H7 (cell line): ENCODE results near the gene CPNE4. TPM values are rescaled to one million over a fixed set of nuclear protein-coding genes. Genes with fewer than 3 reads are reported as not detected.

Source experiments
- DNase-seq: peaks from one replicate; pipeline ENCODE4 v3.0.0; 2012
- H3K27me3 ChIP-seq: 2 replicates; pipeline ENCODE4 v1.6.0; 2011; ENCODE audit warnings: mild to moderate bottlenecking, low read length; ENCODE audit not compliant: control insufficient read depth, insufficient read depth
- H3K36me3 ChIP-seq: replicated peaks from 2 replicates; pipeline ENCODE4 v1.5.1; 2011; ENCODE audit warnings: low read length; ENCODE audit not compliant: control insufficient read depth, insufficient read depth
- H3K4me3 ChIP-seq: 2 replicates; pipeline ENCODE4 v1.5.1; 2011; ENCODE audit warnings: low read depth, mild to moderate bottlenecking, control low read depth, low read length, moderate library complexity; ENCODE audit not compliant: insufficient read depth
- total RNA-seq: library from RNA; depleted of rRNA; stranded (reverse); fragments of >200 nt; shearing (Covaris generic); gene quantifications from 2 replicates; pipeline ENCODE4 v1.2.3, GENCODE V29; 2014

The CPNE4 gene
- total RNA-seq, 1 experiment from 2014 or later = 0.83 TPM

DNA sequence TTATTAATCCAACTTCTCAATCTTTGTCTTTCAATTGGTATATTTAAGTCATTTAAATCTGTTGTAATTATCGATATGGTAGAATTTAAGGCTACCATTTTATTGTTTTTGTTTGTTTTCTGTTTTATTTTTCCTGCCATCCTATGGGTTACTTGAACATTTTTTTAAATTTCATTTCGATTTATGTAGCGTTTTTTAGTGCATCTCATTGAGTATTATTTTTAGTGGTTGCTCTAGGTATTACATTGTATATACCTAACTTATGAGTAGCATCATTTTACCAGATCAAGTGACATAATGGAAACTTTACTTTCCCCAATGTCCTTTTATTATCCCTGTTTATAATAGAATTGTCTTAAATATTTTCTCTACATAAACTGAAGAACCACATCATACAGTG lies 284.6 kb downstream of the CPNE4 start:
- H3K4me3 ChIP-seq = no peak overlapping the region
- DNase-seq = no peak
- H3K27me3 ChIP-seq = no peaks in the 10 kb centered on the region
- H3K36me3 ChIP-seq = no peaks in the 10 kb centered on the region

DNA sequence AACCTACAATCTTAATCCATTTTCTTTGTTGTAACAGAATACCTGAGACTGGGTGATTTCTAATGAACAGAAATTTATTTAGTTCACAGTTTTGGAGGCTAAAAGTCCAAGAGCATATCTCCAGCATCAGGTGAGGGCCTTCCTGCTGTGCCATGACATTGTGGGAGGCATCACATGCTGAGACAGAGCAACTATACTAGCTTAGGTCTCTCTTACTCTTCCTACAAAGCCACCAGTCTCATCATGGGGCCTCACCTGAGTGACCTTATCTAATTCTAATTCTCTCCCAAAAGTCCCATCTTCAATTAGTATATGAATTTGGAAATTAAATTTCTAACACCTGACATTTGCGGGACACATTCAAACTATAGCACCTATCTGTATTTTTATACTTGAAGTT lies 285.0 kb downstream of the CPNE4 start:
- no peak for DNase-seq
- no peak overlapping the region for H3K4me3 ChIP-seq
- no peaks in the 10 kb centered on the region for H3K27me3 ChIP-seq
- H3K36me3 ChIP-seq = no peaks in the 10 kb centered on the region

DNA sequence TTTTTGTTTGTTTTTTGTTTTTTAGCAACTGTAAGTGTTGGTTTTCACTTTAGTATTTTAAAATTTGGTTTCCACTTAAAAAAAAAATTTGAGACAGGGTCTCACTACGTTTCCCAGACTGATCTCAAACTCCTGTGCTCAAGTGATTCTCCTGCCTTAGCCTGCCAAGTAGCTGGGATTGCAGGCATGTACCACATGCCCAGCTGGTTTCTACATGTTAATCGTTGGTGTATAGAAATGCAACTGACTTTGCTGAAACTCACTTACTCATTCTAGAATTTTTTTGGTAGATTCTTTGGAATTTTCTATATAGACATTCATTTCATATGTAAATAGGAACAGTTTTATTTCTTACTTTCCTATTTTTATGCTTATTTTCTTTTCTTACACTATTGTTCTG lies 287.3 kb downstream of the CPNE4 start:
- no peaks in the 10 kb centered on the region for H3K27me3 ChIP-seq
- DNase-seq = no peak
- H3K36me3 ChIP-seq = no peaks in the 10 kb centered on the region
- no peak overlapping the region for H3K4me3 ChIP-seq

DNA sequence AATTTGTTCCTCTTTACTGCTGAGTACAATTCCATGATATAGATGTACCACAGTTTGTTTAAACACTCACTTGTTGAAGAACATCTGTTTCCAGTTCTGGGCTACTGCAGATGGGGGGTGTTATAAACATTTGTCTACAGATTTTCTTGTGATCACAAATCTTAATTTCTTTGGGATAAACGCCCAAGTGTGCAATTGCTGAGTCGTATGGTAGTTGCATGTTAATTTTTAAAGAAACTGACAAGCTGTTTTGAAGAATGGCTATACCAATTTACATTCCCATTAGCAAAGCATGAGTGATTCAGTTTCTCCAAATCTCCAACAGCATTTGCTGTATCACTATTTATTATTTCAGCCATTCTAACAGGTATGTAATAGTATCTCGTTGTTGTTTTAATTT lies 290.0 kb downstream of the CPNE4 start:
- no peaks in the 10 kb centered on the region for H3K27me3 ChIP-seq
- no peaks in the 10 kb centered on the region for H3K36me3 ChIP-seq
- DNase-seq = no peak
- H3K4me3 ChIP-seq = no peak overlapping the region

DNA sequence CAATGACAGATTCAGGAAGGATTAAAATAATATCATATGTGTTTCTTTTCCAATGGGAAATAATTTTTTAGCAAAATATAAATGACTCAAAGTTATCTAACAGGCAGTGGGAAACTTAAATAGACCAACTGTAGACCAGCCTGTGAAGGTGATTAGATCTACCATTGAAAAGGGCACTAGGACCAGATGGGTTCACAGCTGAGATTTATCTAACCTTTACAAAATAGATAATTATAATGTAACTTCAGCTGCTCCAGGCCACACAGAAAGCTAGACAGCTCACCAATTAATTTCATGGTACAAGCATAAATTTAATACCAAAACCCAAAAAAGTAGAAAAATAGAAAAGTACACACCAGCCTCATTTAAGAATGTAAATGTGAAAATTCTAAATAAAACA lies 291.7 kb downstream of the CPNE4 start:
- H3K36me3 ChIP-seq = no peaks in the 10 kb centered on the region
- H3K4me3 ChIP-seq = no peak overlapping the region
- no peaks in the 10 kb centered on the region for H3K27me3 ChIP-seq
- DNase-seq = no peak

DNA sequence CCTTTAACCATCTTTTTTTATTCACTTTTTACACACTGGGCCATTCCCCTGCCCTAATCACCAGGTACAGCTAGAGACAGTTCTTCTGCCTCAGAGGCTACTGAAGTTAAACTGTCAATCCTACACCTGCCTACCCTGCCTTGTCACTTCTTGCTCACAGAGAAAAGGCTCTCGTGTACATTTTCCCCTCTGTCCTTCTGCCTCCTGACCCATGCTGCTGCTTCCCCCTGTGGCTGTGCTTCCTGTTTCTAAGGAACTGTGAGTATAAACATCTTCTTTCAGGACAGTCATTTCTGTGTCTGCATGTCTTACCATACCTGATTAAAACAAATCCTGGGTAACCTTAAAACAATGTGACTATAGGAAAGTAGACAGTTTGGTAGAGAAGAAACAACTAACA lies 295.6 kb downstream of the CPNE4 start:
- no peak for DNase-seq
- Histone ChIP-seq H3K27me3 (no peaks in the 10 kb centered on the region), H3K36me3 (no peaks in the 10 kb centered on the region), H3K4me3 (no peak overlapping the region)

DNA sequence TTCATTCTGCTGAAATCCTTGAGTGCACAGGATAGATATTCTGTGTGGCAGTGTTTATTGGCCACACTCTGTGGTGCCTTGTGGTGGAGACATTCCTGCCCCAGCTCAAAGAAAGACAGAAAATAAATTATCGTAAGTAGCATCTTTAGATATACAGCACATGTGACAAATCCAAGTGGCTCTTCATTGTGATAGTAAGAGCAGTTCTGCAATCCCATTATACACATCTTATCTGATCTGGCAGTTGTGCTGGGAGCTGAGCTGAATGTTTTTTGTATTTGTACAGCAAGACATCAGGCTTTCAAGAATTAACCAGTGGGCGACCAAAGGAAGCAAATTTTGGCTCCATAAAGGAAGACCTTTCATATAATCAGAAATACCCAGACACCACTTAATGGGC lies 296.7 kb downstream of the CPNE4 start:
- H3K4me3 ChIP-seq = no peak overlapping the region
- no peaks in the 10 kb centered on the region for H3K27me3 ChIP-seq
- no peaks in the 10 kb centered on the region for H3K36me3 ChIP-seq
- DNase-seq = no peak

DNA sequence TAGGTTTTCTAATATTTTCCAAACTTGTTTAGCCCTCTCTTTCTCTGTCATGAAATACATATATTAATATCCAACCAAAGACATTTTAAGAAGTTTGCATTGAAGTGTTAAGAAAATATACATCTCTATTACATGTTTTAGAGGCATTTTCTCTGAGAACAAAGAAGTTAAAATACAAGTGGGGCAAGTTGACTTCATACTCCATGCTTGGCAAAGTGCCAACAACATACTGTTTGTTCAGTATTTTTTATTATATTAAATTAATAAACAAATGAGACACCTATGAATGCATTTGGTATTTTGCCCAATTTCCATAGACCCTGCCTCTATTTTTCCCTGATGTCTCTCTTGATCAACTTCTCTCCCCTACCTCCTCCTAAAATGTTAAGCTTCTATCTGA lies 299.3 kb downstream of the CPNE4 start:
- no peak for DNase-seq

DNA sequence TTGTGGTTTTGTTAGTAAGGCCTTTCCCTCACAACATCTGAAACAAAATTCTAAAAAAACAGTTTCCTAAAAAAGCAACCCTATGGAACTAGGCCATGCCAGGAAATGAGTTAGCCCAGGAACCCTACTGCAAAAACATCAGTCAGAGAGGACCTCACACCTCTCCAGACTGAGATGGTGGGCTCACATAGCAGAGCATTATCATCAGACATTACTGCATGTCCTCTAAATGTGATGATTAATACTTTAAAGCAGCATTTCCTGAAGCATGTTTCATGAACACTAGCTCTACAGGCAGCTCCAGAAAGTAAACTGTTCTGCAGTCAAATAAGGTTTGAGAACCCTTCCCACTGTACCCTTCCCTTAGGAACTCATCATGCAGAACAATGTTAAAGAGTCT lies 299.7 kb downstream of the CPNE4 start:
- no peaks in the 10 kb centered on the region for H3K27me3 ChIP-seq
- DNase-seq = no peak

More for the DNA sequence above, 299.3 kb downstream of the CPNE4 start:
- Histone ChIP-seq H3K4me3 (no peak overlapping the region), H3K27me3 (no peaks in the 10 kb centered on the region), H3K36me3 (no peaks in the 10 kb centered on the region)

DNA sequence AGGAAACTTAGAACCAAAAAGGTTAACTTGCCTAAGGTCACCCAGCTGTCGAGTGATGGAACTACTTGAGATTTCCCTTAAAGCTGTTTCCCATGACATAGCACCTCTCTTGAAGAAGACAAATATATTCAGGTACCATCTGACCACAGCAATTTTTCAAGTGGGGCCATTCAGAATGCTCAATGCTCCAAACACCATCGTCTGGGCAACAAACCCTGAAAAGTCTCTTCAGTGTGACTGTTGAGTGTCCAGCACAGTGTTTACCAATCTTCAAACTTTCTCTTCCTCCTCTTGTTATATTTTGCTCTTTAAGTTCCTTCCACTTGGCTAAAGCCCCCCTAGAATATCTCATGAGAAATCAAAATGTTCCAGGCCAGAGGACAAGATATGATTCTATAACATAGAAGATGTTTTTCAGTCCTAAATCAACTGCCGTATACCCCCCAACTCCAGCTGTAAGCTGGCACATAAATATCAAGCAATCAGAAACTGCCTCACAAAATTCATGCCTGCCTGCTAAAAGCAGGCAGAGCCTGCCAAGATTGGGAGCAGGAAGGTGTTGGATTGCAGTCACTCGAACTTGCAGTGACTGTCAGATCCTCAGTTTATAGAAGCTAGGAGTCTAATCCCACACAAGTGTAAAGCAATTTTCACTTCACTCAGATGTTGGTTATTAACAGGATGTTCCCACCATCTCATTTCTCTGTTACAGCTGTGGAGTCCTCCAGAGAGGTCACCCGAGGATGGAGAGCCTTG lies 301.6 kb downstream of the CPNE4 start:
- Histone ChIP-seq H3K27me3 (no peaks in the 10 kb centered on the region), H3K36me3 (no peaks in the 10 kb centered on the region), H3K4me3 (no peak overlapping the region)
- no peak for DNase-seq

More for the DNA sequence above, 299.7 kb downstream of the CPNE4 start:
- no peak overlapping the region for H3K4me3 ChIP-seq
- H3K36me3 ChIP-seq = no peaks in the 10 kb centered on the region

DNA sequence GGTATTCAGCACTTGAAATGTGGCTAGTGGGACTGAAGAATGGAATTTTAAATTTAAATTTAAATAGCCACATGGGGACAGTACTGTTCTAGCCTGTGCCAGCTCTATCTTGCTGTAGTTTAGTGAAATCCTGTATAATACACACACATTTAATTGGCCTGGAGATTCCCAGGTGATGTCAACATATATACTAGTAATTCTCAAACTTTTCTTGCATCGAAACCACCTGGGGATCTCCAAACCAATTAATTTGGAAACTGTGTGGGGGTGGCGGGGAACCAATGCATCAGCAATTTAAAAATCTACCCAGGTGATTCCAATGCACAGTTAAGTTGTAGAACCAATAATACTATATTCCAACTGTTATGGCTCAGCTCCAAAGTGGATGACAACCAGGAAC lies 303.1 kb downstream of the CPNE4 start:
- Histone ChIP-seq H3K27me3 (no peaks in the 10 kb centered on the region), H3K36me3 (no peaks in the 10 kb centered on the region), H3K4me3 (no peak overlapping the region)
- no peak for DNase-seq

DNA sequence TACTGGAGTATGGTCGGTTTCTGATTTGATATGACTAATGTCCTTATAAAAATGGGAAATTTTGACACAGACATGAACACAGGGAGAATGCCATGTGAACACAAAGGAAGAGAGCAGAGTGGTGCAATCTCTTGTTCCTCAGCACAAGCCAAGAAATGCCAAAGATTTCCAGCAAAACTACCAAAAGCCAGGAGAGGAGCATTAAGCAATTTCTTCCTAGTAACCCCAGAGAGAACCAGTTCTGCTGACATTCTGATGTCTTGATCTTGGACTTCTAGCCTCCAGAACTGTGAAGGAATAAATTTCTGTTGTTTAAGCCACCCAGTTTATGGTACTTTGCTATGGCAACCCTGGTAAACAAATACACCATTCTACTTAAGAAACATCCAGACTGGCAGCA lies 304.2 kb downstream of the CPNE4 start:
- H3K27me3 ChIP-seq = no peaks in the 10 kb centered on the region
- no peak for DNase-seq
- H3K4me3 ChIP-seq = no peak overlapping the region
- H3K36me3 ChIP-seq = no peaks in the 10 kb centered on the region

DNA sequence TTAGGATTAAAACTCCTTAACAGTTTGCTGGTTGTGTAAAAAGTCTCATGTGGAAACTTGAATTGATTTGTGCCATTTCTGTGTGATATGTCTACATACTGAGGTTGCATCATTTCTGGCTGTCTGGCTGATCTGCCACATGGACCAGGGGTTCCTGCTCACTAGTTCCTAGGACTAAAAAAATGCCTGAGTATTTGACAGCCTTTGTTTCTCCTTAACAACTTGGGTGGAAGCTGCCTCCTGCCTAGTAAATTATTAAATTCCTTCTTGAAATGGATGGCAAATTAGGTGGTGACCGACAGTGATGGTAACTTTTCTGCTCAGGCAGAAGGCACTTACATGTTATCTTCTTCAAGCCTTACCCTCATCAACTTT lies 305.2 kb downstream of the CPNE4 start:
- no peaks in the 10 kb centered on the region for H3K27me3 ChIP-seq
- H3K4me3 ChIP-seq = no peak overlapping the region
- DNase-seq = no peak
- H3K36me3 ChIP-seq = no peaks in the 10 kb centered on the region

DNA sequence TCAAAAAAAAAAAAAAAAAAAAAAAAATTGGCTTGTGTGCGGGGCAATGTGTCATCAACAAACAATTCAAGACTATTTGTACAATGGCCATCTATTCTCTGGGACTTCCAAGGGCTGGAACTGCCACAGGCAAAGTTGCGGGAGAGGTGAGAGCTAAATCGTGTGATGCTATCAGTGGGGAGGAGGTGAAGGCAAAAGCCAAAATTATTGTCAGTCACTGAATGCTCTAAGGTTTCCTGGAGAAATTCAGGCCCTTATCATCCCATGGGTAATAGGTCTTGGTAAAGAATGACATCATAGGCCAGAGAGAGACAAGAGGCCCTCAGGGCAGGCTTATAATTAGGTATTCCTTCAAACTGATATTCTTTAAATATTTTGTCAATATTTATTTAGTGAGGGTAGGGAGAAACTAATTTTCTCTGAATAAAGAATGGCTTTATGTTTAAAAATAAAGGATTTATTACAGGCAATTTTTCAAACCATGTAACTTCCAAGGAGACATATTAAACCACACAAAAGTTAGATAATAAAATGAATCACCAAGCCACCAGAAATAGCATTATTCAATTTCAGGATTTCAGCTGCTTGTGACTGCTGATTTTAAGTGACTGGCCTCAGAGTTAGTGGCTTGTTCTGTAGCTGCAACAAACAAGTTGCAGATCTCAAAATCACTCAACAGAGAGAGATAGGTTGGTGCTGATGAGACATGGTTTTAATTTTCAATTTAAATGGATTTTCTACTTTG lies 305.7 kb downstream of the CPNE4 start:
- DNase-seq = no peak
- no peaks in the 10 kb centered on the region for H3K36me3 ChIP-seq
- H3K4me3 ChIP-seq = no peak overlapping the region
- H3K27me3 ChIP-seq = no peaks in the 10 kb centered on the region

DNA sequence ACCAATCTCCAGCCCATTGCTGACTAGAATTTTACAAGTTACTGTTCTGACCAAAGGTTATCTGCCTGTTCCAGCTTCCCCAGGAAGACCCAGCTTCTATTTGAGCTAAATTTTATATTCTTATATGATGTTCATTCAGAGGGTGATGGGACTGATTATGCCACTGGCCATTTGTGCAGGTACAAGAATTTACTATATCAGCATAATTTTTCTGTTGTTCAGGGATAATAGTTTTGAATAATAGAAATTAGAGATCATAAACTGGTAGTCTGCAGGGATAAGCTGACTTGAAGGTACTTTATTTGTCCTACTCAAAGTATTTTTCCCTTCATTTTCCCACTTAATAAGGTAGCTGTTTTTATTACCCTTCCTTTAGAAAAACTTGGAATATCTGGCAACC lies 309.4 kb downstream of the CPNE4 start:
- Histone ChIP-seq H3K4me3 (no peak overlapping the region), H3K27me3 (no peaks in the 10 kb centered on the region), H3K36me3 (no peaks in the 10 kb centered on the region)
- DNase-seq = no peak
